LNCaP clone FGC (cell line): ENCODE results near the gene MED26.

Source experiments
- DNase-seq: peaks from one replicate; pipeline ENCODE4 v3.0.0-alpha.2; 2011; ENCODE audit warnings: low read depth
- H3K4me3 ChIP-seq: 2 replicates; pipeline ENCODE4 v1.5.1; 2011; ENCODE audit warnings: mild to moderate bottlenecking, low read depth, low read length, control low read depth
- TF ChIP-seq, protein P1 (sequence below): IDR thresholded peaks from 2 replicates; pipeline ENCODE4 v1.5.1; 2012; ENCODE audit warnings: mild to moderate bottlenecking; ENCODE audit not compliant: control insufficient read depth, insufficient read depth; ENCODE audit errors: extremely low read depth

Gene MED26

DNA sequence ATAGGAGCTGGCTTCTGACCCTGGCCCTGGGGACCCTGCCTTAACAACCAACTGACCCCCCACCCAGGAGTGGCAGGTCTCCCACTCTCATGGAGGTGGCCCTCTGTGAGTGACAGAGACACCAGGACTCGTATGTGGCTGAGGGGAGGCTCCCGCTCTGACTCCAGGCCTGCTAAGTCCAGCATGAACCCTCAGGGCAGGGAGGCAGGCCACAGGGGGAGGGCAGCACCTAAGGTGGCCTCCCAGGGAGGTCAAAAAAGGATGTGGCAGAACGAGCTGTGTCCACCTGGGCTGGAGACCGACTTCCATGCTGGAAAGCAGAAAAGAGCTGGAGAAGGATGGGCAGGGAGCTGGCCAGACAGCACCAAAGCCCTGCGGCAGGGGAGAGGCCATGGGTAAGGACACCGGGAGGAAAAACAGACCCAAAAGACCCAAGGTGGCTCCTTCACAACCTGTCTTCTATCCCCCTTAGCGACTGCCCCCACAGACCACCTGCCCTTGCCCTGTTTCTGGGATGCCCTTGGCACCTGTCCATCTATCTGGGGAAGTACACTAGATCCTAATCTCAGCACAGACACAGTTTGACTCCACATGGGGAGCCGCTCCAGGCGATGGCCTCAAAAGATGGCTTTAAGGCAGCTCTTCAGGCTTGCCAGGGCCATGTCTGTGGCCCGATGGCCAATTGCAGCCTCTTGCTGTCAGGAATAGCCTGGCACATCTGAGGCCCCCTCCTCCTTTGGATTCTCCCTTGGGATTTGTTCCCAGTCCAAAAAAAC lies 45.3 kb downstream of the MED26 start:
- no peak overlapping the region for H3K4me3 ChIP-seq
- TF ChIP-seq, protein P1, sequence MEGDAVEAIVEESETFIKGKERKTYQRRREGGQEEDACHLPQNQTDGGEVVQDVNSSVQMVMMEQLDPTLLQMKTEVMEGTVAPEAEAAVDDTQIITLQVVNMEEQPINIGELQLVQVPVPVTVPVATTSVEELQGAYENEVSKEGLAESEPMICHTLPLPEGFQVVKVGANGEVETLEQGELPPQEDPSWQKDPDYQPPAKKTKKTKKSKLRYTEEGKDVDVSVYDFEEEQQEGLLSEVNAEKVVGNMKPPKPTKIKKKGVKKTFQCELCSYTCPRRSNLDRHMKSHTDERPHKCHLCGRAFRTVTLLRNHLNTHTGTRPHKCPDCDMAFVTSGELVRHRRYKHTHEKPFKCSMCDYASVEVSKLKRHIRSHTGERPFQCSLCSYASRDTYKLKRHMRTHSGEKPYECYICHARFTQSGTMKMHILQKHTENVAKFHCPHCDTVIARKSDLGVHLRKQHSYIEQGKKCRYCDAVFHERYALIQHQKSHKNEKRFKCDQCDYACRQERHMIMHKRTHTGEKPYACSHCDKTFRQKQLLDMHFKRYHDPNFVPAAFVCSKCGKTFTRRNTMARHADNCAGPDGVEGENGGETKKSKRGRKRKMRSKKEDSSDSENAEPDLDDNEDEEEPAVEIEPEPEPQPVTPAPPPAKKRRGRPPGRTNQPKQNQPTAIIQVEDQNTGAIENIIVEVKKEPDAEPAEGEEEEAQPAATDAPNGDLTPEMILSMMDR = no peak
- DNase-seq = no peak

DNA sequence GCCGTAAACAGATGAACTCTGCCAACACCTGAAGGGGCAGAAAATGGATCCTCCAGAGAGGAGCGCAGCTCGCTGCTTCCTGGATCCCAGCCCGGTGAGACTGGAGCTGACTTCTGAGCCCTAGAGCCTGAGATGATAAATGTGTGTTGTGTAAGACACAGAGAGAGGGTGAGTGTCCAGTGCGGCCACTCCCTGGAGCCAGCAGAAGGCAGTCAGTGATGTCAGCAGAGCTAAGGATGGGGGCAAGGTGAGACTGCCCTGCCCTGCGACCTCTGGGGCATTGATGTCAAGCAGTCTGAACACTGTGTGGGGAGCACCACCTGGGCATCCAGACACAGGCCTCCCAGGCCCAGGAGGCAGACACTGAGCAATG lies 46.0 kb downstream of the MED26 start:
- TF ChIP-seq, protein P1 = no peak
- no peak for DNase-seq
- H3K4me3 ChIP-seq = no peak overlapping the region

DNA sequence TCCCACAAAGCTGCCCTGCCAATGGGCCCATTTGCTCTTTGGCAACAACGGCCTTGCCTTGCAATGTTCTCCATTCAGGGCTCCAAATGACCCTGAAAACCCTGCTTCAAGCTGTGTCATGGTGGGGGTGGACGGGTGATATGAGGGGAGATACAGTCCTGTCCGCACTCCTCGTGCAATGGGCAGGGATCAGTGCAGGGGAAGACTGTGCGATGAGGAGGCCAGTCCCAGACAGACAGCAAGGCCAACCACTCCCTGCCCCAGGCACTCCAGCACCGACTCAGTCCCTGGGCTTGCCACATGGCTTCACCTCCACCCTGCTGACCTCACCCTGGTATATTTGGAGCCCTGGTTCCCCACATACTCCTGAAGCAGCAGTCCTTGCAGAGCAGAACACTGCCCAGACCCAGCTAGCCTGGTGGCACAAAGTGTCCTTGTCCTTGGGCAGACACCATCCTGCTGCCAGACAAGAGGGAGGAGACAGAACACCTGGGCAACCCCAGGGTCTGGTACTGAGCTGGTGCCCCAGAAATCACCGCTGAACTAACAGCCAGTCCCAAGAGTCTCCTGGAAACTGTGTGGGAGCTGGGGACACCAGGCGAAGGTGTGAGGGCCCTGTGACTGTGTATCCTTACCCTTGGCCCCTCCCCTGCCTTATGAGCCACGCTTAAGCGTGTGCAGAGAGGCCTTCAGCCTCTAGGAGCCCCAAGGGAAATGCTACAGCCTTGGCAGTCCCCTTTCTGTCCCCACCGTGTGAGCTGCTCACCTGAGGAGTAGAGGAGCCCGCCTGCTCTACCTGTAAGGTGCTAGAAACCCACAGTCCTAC lies 46.6 kb downstream of the MED26 start:
- H3K4me3 ChIP-seq = no peak overlapping the region
- TF ChIP-seq, protein P1 = no peak
- DNase-seq = no peak

DNA sequence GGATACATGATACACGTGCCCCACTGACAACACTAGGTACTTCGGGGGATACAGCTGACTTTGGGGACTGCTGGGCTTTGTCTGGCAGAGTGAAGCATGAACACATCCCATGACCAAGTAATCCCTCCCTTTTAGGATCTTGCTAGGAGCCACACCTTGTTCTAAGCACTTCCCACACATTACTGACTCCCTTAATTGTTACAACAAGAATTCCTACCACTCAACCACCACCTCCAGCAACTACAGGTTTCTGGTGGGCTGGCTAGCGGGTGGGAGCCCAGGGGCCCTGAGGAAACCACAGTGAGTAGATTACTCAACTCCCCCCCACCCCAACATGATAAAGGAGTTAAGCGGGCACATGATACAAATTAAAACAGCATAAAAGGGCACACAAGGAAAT lies 48.6 kb downstream of the MED26 start:
- no peak overlapping the region for H3K4me3 ChIP-seq
- TF ChIP-seq, protein P1 = no peak

DNA sequence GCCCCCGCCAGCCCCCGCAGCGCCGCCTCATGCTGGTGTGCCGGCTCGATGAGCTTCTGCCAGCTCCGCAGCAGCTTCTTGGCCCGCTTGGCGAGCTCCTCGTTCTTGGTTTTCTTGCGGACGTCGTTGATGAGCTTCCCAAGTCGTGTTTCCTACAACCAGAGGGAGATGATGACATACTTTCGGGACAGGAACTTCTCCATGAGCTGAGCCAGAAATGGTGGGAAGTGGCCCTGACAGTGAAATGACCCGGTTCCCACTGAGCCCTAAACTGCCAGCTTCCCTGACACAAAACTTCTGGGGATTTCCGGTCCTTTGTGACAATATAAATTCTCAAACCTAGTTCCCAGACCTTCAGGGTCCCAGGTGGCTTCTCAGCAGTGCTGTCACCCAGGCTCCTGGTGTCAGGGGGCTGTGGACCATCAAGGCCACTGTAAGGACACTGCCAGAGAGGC lies 50.4 kb downstream of the MED26 start:
- H3K4me3 ChIP-seq = no peak overlapping the region
- no peak for DNase-seq
- TF ChIP-seq, protein P1 = no peak

More for the DNA sequence above, 48.6 kb downstream of the MED26 start:
- DNase-seq = no peak

DNA sequence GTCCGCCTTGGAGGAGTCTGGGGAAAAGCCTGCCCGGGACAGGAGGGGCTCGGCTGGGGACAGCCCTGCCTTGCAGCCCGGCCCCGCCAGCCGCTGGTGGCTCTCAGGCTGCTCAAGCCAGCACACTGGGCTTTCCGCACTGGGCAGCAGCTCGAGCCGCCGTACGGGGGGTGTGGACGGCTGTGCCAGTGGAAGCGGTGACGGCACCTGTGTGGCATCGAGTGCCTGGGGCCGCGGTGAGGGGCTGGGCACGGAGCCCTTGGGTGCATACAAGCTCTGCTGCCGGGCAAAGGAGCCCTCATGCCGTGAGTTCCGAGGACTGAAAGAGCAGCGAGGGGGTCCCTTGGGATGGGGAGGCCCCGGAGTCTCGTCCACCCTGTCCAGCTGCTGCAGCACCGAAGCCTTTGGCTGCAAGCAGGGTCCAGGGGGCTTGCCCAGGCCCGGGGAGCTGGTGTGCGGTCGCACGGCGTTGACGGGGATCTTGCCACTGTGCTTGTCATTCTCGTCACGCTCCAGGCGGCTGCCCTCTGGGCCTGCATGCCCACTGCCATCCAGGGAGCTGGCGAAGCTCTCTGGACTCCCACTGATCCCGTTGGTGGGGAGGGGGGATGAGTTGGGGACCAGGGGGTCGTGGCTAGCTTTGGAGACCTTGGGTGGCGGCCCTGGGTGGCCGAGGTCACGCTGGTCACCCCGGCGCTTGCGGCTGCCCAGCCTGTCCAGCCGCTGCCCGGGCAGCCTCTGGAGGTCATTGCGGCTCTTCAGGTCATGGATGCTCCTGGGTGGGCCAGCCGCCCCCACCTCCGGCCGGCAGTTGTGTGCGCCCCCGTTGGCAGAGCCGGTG lies 51.1 kb downstream of the MED26 start:
- no peak overlapping the region for H3K4me3 ChIP-seq
- no peak for DNase-seq
- TF ChIP-seq, protein P1 = no peak
